Esophagus squamous epithelium (tissue), 5 donors: ENCODE measurements around the gene SDHB. TPM values are rescaled to one million over a fixed set of nuclear protein-coding genes. Genes with fewer than 3 reads are reported as not detected.

Source experiments
- DNase-seq: peaks from one replicate; lab custom pipeline; 2025; lab: John Stamatoyannopoulos, UW
- H3K27ac ChIP-seq, 4 donors: fragments of 200-600 bp; sonication (generic); one replicate each; pipeline ENCODE4 v1.5.1; 2016 to 2019; ENCODE audit warnings: mild to moderate bottlenecking in 1 of 4
- H3K27me3 ChIP-seq, 4 donors: fragments of 200-600 bp; sonication (generic); 1 replicate in 3 of 4; 2 replicates in 1 of 4; pipeline versions ENCODE4 v1.5.1 to v1.6.0; 2017 to 2021; ENCODE audit warnings: antibody characterized with exemption in 1 of 4
- H3K36me3 ChIP-seq, 3 donors: fragments of 200-600 bp; sonication (generic); one replicate each; pipeline ENCODE4 v1.5.1; 2016 to 2019
- H3K4me1 ChIP-seq, 3 donors: fragments of 200-600 bp; sonication (generic); one replicate each; pipeline ENCODE4 v1.5.1; 2017 to 2019
- H3K4me3 ChIP-seq, 4 donors: fragments of 200-600 bp; sonication (generic); 1 replicate in 3 of 4; 2 replicates in 1 of 4; pipeline ENCODE4 v1.5.1; 2016 to 2019; ENCODE audit warnings: mild to moderate bottlenecking in 2 of 4, moderate library complexity in 1 of 4
- H3K9me3 ChIP-seq, 3 donors: fragments of 200-600 bp; sonication (generic); one replicate each; pipeline ENCODE4 v1.5.1; 2016 to 2019
- POLR2A ChIP-seq, 4 donors: fragments of 450-650 bp; IDR thresholded peaks; one replicate each; pipeline ENCODE4 v1.6.1; 2017; ENCODE audit warnings: antibody characterized with exemption in 4 of 4, mild to moderate bottlenecking in 4 of 4, moderate library complexity in 3 of 4
- WGBS, 2 donors: methylation state at CpG; one replicate each; pipeline ENCODE4 v1.1.5; 2018; 5-methylcytosine and 5-hydroxymethylcytosine counted together
- intact Hi-C: fragments of 100-400 bp; cut with DNase I; formaldehyde crosslinking; loops from one replicate; pipeline ENCODE4 v1.15.0; 2022
- total RNA-seq, 4 donors: library from RNA; depleted of rRNA; stranded (reverse); fragments of >200 nt; gene quantifications; one replicate each; pipeline ENCODE4 v1.1.0, GENCODE V29; 2016
- TF ChIP-seq, protein P1 (sequence below), 6 experiments: fragments of 450-650 bp in 4 of 6; fragments of 200-600 bp in 2 of 6; sonication (generic) in 2 of 6; IDR thresholded peaks; one replicate each; pipeline ENCODE4 v1.5.1; 2016 to 2019; ENCODE audit warnings: antibody characterized with exemption in 6 of 6, mild to moderate bottlenecking in 4 of 6, moderate library complexity in 4 of 6
- donor health status: DM: yes; HTN: yes; CAD: no.

SDHB gene
- total RNA-seq, 4 donors from 2014 or later = 78.4 to 137 (median 119) TPM

GRCh38 chr1:17013491-17014320, 40.1 kb downstream of the SDHB start:
- H3K36me3 ChIP-seq = peaks cover 0 to 13% (median 0%) of the 10 kb centered on the region in 3 donors
- no peak overlapping the region for H3K27ac ChIP-seq
- intact Hi-C loops = no loop called here
- WGBS, 2 donors = 63 to 80% methylated on average over 13 of the region's 13 CpGs
- H3K4me1 ChIP-seq = peaks cover 26 to 47% (median 31%) of the 10 kb centered on the region in 3 donors
- TF ChIP-seq, protein P1, sequence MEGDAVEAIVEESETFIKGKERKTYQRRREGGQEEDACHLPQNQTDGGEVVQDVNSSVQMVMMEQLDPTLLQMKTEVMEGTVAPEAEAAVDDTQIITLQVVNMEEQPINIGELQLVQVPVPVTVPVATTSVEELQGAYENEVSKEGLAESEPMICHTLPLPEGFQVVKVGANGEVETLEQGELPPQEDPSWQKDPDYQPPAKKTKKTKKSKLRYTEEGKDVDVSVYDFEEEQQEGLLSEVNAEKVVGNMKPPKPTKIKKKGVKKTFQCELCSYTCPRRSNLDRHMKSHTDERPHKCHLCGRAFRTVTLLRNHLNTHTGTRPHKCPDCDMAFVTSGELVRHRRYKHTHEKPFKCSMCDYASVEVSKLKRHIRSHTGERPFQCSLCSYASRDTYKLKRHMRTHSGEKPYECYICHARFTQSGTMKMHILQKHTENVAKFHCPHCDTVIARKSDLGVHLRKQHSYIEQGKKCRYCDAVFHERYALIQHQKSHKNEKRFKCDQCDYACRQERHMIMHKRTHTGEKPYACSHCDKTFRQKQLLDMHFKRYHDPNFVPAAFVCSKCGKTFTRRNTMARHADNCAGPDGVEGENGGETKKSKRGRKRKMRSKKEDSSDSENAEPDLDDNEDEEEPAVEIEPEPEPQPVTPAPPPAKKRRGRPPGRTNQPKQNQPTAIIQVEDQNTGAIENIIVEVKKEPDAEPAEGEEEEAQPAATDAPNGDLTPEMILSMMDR (IDR thresholded peaks at IDR 0.05) = no peak
- no peak for TF ChIP-seq POLR2A (IDR thresholded peaks at IDR 0.05)
- peaks cover 0 to 10% (median 0%) of the 10 kb centered on the region in 4 donors for H3K27me3 ChIP-seq
- no peaks in the 10 kb centered on the region for H3K9me3 ChIP-seq
- no peak overlapping the region for H3K4me3 ChIP-seq
- no peak for DNase-seq

DNA sequence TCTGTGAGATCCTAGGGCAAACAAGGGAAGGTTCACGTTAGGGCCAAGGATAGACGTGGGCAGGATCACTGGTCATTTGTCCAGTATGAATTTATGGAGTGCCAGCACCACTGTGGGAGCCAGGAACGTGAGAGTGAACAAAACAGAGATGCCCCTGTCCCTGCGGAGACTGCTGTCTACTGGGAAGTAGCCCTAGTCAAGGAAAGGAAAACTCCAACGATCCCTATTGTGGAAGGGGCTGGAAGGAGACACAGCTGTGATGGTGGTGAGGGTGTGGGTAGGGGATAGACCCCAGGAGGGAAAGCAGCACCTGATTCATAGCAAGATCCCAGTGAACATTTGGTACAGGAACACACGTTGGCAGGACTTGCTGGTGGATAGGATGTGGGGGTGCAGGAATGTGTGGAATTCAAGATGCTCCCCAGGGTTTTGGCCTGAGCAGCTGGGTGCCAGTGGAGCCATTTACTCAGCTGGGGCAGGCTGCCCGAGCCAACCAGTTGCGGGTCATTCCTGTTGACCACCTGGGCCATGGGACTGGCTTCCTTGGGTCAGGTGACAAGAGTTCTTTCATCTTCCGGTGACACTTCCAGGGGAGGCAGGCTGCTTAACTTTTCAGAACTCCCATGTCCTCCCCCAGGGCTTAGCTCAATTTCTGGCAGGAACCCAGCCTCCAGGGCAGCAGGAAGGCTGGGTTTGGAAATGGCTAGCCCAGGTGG, 40.9 kb downstream of the SDHB start:
- Histone ChIP-seq H3K9me3 (no peaks in the 10 kb centered on the region), H3K27ac (no peak overlapping the region), H3K36me3 (peaks cover 0 to 5% (median 0%) of the 10 kb centered on the region in 3 donors), H3K4me1 (peaks cover 26 to 47% (median 31%) of the 10 kb centered on the region in 3 donors), H3K4me3 (no peak overlapping the region), H3K27me3 (peaks cover 0 to 10% (median 0%) of the 10 kb centered on the region in 4 donors)
- intact Hi-C loops = no loop called here
- no peak for DNase-seq
- no peak for TF ChIP-seq POLR2A (IDR thresholded peaks at IDR 0.05)
- TF ChIP-seq, protein P1 (IDR thresholded peaks at IDR 0.05) = no peak
- WGBS, 2 donors = 68 to 70% methylated on average over 8 to 9 of the region's 9 CpGs

- Histone ChIP-seq H3K4me1 (peaks cover 26 to 47% (median 31%) of the 10 kb centered on the region in 3 donors), H3K36me3 (no peaks in the 10 kb centered on the region), H3K9me3 (no peaks in the 10 kb centered on the region), H3K27me3 (peaks cover 0 to 10% (median 0%) of the 10 kb centered on the region in 4 donors), H3K27ac (peak within 1 kb of the TSS; percentile 77 to 88 (median 82)), H3K4me3 (peak within 1 kb of the TSS; percentile 59 to 98 (median 80))
- intact Hi-C loops = no loop called here
- 10% methylated on average over 6 of the region's 94 CpGs; no CpG with 5 or more reads in 1 of the 2 donors for WGBS, 2 donors
- no peak for DNase-seq
- TF ChIP-seq, protein P1 (IDR thresholded peaks at IDR 0.05) = no peak
- TF ChIP-seq POLR2A (IDR thresholded peaks at IDR 0.05) = peak in 3 of 4 donors; percentile 6 to 45 (median 27)
Observed at GRCh38 chr1:17011439-17012307, 42.2 kb downstream of the SDHB start, which contains the start of gene ATP13A2. TSS of gene ATP13A2 (minus strand) at chr1:17011928. CDS start at chr1:17011738, 190 bp downstream.

GRCh38 chr1:17011092-17011438, 42.8 kb downstream of the SDHB start:
- Histone ChIP-seq H3K36me3 (peaks cover 0 to 5% (median 0%) of the 10 kb centered on the region in 3 donors), H3K9me3 (no peaks in the 10 kb centered on the region), H3K4me1 (peaks cover 25 to 41% (median 28%) of the 10 kb centered on the region in 3 donors), H3K27me3 (peaks cover 0 to 10% (median 0%) of the 10 kb centered on the region in 4 donors), H3K4me3 (peak overlapping the region; percentile 59 to 98 (median 80)), H3K27ac (peak overlapping the region; percentile 77 to 88 (median 82))
- TF ChIP-seq, protein P1 (IDR thresholded peaks at IDR 0.05) = no peak
- TF ChIP-seq POLR2A (IDR thresholded peaks at IDR 0.05) = no peak
- intact Hi-C loops = no loop called here
- no peak for DNase-seq
- 5 to 7% methylated on average over 3 to 4 of the region's 15 CpGs for WGBS, 2 donors
